ENCODE results near the gene MIEF1. TPM values are rescaled to one million over a fixed set of nuclear protein-coding genes. Genes with fewer than 3 reads are reported as not detected.
"Not testable (repeated sequence)": the region's sequence is repeated elsewhere in the genome, so short reads cannot be mapped to it uniquely, and the experiment has no call there.

The MIEF1 gene
- polyA plus RNA-seq, 1 experiment, result 21.0 TPM

DNA sequence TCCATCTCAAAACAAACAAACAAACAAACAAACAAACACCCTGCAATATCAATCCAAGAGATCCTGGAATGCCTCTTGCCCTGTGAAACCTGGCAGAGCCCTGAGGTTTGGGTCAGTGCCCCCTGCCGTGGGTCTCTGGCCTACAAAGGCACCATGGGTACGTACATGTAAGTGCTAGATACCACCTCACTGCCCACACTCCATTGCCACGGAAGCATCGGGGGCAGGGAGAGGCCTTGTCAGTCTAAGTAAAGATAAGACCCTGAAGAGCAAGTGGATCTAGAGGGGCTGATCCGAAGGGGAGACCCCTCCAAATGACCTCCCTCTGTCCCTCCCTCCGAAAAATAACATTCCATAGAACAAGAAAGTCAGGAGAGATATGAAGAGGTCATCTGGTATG, 2.0 kb upstream of the MIEF1 start:
- DNase-seq (ENCODE audit: low read depth), result no peak
- H3K27me3 ChIP-seq (ENCODE audit: control insufficient read depth, insufficient read depth, low read length), result peaks cover 1% of the 10 kb centered on the region; the same call in 1 of the 2 replicates
- POLR2A ChIA-PET, result no interaction called here
- TF ChIP-seq, protein P1, sequence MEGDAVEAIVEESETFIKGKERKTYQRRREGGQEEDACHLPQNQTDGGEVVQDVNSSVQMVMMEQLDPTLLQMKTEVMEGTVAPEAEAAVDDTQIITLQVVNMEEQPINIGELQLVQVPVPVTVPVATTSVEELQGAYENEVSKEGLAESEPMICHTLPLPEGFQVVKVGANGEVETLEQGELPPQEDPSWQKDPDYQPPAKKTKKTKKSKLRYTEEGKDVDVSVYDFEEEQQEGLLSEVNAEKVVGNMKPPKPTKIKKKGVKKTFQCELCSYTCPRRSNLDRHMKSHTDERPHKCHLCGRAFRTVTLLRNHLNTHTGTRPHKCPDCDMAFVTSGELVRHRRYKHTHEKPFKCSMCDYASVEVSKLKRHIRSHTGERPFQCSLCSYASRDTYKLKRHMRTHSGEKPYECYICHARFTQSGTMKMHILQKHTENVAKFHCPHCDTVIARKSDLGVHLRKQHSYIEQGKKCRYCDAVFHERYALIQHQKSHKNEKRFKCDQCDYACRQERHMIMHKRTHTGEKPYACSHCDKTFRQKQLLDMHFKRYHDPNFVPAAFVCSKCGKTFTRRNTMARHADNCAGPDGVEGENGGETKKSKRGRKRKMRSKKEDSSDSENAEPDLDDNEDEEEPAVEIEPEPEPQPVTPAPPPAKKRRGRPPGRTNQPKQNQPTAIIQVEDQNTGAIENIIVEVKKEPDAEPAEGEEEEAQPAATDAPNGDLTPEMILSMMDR (IDR thresholded peaks at IDR 0.05; ENCODE audit: insufficient read depth, low read depth, low read length), result no peak
- no peak overlapping the region for H3K4me3 ChIP-seq (ENCODE audit: low read depth, low read length)
- H3K36me3 ChIP-seq (ENCODE audit: control insufficient read depth, insufficient read depth, low read length), result peaks cover 8% of the 10 kb centered on the region
- CTCF ChIA-PET, result interaction anchor here (1.2 kb wide), 2 partner anchors 24 to 63 kb away, joined by 3 read pairs; no protein-coding TSS in a partner anchor

DNA sequence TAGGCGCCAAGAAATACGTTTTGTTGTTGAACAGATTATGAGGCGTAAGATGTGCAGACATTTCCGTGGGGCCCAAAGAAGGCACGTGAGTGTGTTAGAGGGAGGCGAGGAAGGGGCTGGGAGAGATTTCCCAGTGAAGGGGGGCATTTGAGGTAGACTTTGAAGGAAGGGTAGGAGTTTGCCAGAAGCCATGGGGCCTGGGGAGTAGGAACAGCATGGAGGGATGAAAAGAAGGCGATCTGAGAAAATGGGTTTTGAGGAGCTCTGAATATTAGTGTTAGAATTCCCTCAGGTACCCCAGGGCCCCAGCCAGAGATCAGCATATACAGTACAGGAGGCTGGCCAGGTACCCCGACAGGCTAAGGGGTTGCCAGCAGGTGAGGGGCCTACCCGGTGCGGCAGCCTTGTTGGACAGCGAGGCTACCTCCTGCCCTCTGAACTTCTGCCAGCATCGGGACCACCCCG, 414 bp upstream of the MIEF1 start:
- POLR2A ChIA-PET, result interaction anchor here (0.6 to 1.5 kb wide), 3 partner anchors 8 to 21 kb away, joined by 3 to 12 read pairs (median 4); partner anchors contain the start of gene ATF4
- Histone ChIP-seq H3K4me3 (ENCODE audit: low read depth, low read length) (peak overlapping the region; percentile 77), H3K36me3 (ENCODE audit: control insufficient read depth, insufficient read depth, low read length) (peaks cover 16% of the 10 kb centered on the region), H3K27me3 (ENCODE audit: control insufficient read depth, insufficient read depth, low read length) (peaks cover 1% of the 10 kb centered on the region; the same call in 1 of the 2 replicates)
- CTCF ChIA-PET, result interaction anchor here (1.1 to 2.1 kb wide), 8 partner anchors 8 to 523 kb away, joined by 3 to 7 read pairs (median 5); partner anchors contain the start of gene ATF4
- TF ChIP-seq, protein P1 (IDR thresholded peaks at IDR 0.05; ENCODE audit: insufficient read depth, low read depth, low read length), result no peak
- DNase-seq (ENCODE audit: low read depth), result no peak

DNA sequence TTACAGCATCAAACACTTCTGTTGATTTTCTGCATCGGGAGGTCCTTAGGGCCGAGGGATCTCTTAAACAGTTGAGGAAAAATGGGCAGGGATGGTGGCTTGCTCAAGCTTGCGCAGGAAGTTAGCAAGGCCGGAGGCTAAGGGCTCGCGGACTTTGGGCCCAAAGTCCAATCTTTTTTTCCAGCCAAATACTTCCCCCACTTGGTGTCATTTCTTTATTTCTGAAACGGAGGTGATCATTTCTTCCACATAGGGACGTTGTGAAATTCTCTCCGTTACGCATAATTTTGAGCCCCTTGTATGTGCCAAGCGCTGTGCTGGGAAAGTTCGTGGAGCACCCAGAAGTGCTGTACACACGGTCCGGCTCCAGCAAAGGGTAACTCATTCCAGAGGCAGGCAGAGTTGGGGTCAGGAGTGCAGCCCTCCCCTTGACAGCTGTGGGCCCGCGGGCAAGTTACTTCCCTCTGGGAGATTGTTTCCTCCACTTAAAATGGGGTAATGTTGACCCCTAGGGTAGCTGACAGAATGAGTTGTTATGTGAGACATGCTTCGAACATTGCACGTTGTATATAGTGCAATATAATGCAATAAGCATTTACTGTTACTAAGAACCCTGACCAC, 809 bp downstream of the MIEF1 start:
- ChIA-PET CTCF (interaction anchor here (1.4 to 2.1 kb wide), 4 partner anchors 11 to 522 kb away, joined by 5 to 16 read pairs (median 6); no protein-coding TSS in a partner anchor), POLR2A (interaction anchor here (1.1 to 1.5 kb wide), 2 partner anchors 17 to 19 kb away, joined by 4 to 12 read pairs; partner anchors contain the start of gene ATF4)
- TF ChIP-seq, protein P1 (IDR thresholded peaks at IDR 0.05; ENCODE audit: insufficient read depth, low read depth, low read length), result no peak
- Histone ChIP-seq H3K4me3 (ENCODE audit: low read depth, low read length) (peak overlapping the region; percentile 77), H3K36me3 (ENCODE audit: control insufficient read depth, insufficient read depth, low read length) (peaks cover 17% of the 10 kb centered on the region), H3K27me3 (ENCODE audit: control insufficient read depth, insufficient read depth, low read length) (peaks cover 1% of the 10 kb centered on the region; the same call in 1 of the 2 replicates)
- DNase-seq (ENCODE audit: low read depth), result no peak

DNA sequence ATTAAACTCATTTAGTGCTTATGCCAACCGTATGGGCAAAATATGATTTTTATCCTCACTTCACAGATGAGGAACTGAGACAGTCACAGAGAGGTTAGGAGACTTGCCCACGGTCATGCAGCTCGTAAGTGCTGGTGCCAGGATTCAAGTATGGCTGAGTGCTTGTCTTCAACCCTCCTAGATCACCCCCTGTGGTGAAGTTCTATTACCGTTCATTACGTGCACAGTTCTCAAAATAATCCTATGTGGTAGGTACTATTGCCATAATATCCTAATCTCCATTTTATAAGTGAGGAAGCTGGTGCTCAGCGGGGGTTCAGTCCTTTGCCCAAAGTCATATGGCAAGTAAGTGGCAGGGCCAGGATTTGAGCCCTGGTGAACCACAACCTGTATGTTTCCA, 1.5 kb downstream of the MIEF1 start:
- ChIA-PET POLR2A (no interaction called here), CTCF (interaction anchor here (2.1 kb wide), 2 partner anchors 11 to 25 kb away, joined by 6 to 16 read pairs; no protein-coding TSS in a partner anchor)
- Histone ChIP-seq H3K36me3 (ENCODE audit: control insufficient read depth, insufficient read depth, low read length) (peaks cover 17% of the 10 kb centered on the region), H3K27me3 (ENCODE audit: control insufficient read depth, insufficient read depth, low read length) (peaks cover 1% of the 10 kb centered on the region; the same call in 1 of the 2 replicates), H3K4me3 (ENCODE audit: low read depth, low read length) (no peak overlapping the region)
- DNase-seq (ENCODE audit: low read depth), result no peak
- TF ChIP-seq, protein P1 (IDR thresholded peaks at IDR 0.05; ENCODE audit: insufficient read depth, low read depth, low read length), result no peak

DNA sequence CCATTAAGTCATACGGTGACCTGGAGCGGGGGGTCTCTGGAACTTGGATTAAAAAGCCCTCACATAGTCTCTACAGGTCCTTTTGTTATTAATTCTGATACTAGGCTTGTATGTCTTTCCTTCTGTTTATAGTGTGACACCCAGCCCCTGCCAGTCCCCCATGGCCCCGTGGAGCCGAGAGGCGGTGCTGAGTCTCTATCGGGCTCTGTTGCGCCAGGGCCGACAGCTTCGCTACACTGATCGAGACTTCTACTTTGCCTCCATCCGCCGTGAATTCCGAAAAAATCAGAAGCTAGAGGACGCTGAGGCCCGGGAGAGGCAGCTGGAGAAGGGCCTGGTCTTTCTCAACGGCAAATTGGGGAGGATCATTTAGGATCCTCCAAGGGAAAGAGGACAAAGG, 2.0 kb downstream of the MIEF1 start:
- 0 out of 2 replicates have a peak, but pooled peaks cover 1% of the 10 kb centered on the region for H3K27me3 ChIP-seq (ENCODE audit: control insufficient read depth, insufficient read depth, low read length)
- CTCF ChIA-PET, result interaction anchor here (2.1 kb wide), 1 partner anchor 10 kb away, joined by 16 read pairs; no protein-coding TSS in a partner anchor
- peaks cover 17% of the 10 kb centered on the region for H3K36me3 ChIP-seq (ENCODE audit: control insufficient read depth, insufficient read depth, low read length)
- POLR2A ChIA-PET, result no interaction called here
- no peak for DNase-seq (ENCODE audit: low read depth)
- TF ChIP-seq, protein P1 (IDR thresholded peaks at IDR 0.05; ENCODE audit: insufficient read depth, low read depth, low read length), result no peak
- H3K4me3 ChIP-seq (ENCODE audit: low read depth, low read length), result no peak overlapping the region

DNA sequence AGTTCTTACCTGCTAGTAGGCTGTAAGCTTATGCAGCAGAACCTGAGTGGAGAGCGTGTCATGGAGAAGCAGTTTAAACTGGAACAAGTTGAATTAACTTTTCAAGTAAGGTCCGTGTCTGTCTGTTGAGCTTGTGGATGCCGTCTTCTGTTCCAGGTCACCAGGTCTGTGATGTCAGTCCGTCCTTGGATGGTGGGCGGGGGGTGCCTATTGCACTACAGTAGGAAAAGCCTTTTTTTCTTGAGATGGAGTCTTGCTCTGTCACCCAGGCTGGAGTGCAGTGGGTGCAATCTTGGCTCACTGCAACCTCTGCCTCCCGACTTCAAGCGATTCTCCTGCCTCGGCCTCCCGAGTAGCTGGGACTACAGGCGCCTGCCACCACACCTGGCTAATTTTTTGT, 4.9 kb downstream of the MIEF1 start:
- POLR2A ChIA-PET; DNase-seq (ENCODE audit: low read depth); H3K4me3 ChIP-seq (ENCODE audit: low read depth, low read length); H3K27me3 ChIP-seq (ENCODE audit: control insufficient read depth, insufficient read depth, low read length): not testable (repeated sequence)
- H3K36me3 ChIP-seq (ENCODE audit: control insufficient read depth, insufficient read depth, low read length), result peaks cover 31% of the 10 kb centered on the region
- CTCF ChIA-PET, result interaction anchor here (1.8 to 2.5 kb wide), 2 partner anchors 10 to 164 kb away, joined by 4 to 11 read pairs; no protein-coding TSS in a partner anchor
